HEK293 (cell line): ENCODE results near the gene STPG2.

Source experiments
- CTCF ChIA-PET: fragments of 350-600 bp; formaldehyde crosslinking; extraction: SDS; loops from one replicate; lab custom pipeline; 2021; ENCODE audit warnings: antibody characterized with exemption; lab: Yijun Ruan, JAX
- POLR2A ChIA-PET: fragments of 300-600 bp; formaldehyde crosslinking; extraction: SDS; loops from one replicate; lab custom pipeline; 2020; ENCODE audit warnings: antibody characterized with exemption, inconsistent platforms; lab: Yijun Ruan, JAX
- H3K27ac ChIP-seq: fragments of 200-500 bp; sonication (Bioruptor generic); 2 replicates; pipeline ENCODE4 v1.5.1; 2014; ENCODE audit warnings: low read depth, low read length, control low read depth, inconsistent platforms; ENCODE audit errors: extremely low read depth
- H3K36me3 ChIP-seq, 2 experiments: fragments of 200-500 bp in 1 of 2; sonication (Bioruptor generic) in 1 of 2; 1 replicate in 1 of 2; 2 replicates in 1 of 2; pipeline ENCODE4 v1.5.1; 2014 to 2017; ENCODE audit warnings: inconsistent platforms in 2 of 2, low read length in 2 of 2; ENCODE audit not compliant: control insufficient read depth in 2 of 2, insufficient read depth in 1 of 2
- H3K4me1 ChIP-seq: fragments of 200-500 bp; sonication (Bioruptor generic); 2 replicates; pipeline ENCODE4 v1.5.1; 2014; ENCODE audit warnings: mild to moderate bottlenecking, low read length, inconsistent platforms; ENCODE audit not compliant: control insufficient read depth, insufficient read depth
- H3K4me3 ChIP-seq: 2 replicates; pipeline ENCODE4 v1.5.1; 2011; ENCODE audit warnings: low read depth, mild to moderate bottlenecking, control low read depth, low read length, moderate library complexity
- H3K9me3 ChIP-seq: fragments of 200-500 bp; sonication (Bioruptor generic); 2 replicates; pipeline ENCODE4 v1.5.1; 2014; ENCODE audit warnings: low read depth, low read length, inconsistent platforms; ENCODE audit not compliant: control insufficient read depth, insufficient read depth
- FEZF1 ChIP-seq: fragments of 450-650 bp; formaldehyde crosslinking; IDR thresholded peaks from 2 replicates; pipeline ENCODE4 v1.5.1; 2016; ENCODE audit warnings: missing biosample characterization, missing genetic modification characterization
- HOXC10 ChIP-seq: sonication (generic); formaldehyde crosslinking; IDR thresholded peaks from 2 replicates; pipeline ENCODE4 v1.8.1; 2023; ENCODE audit warnings: mild to moderate bottlenecking, missing genetic modification reagents
- KLF16 ChIP-seq: fragments of 450-650 bp; formaldehyde crosslinking; IDR thresholded peaks from 2 replicates; pipeline ENCODE4 v1.5.1; 2017; ENCODE audit warnings: missing biosample characterization, missing genetic modification characterization
- KLF9 ChIP-seq: fragments of 450-650 bp; formaldehyde crosslinking; IDR thresholded peaks from 2 replicates; pipeline ENCODE4 v1.5.1; 2016; ENCODE audit warnings: missing biosample characterization, missing genetic modification characterization, low read depth
- SP2 ChIP-seq: fragments of 450-650 bp; formaldehyde crosslinking; IDR thresholded peaks from 2 replicates; pipeline ENCODE4 v1.5.1; 2016; ENCODE audit warnings: missing biosample characterization, missing genetic modification characterization
- ZBTB44 ChIP-seq: fragments of 450-650 bp; IDR thresholded peaks from 2 replicates; pipeline ENCODE4 v1.5.1; 2018; ENCODE audit warnings: missing biosample characterization, mild to moderate bottlenecking, missing genetic modification characterization
- ZNF133 ChIP-seq: fragments of 450-650 bp; formaldehyde crosslinking; IDR thresholded peaks from 2 replicates; pipeline ENCODE4 v1.5.1; 2016; ENCODE audit warnings: missing biosample characterization, missing genetic modification characterization
- ZNF146 ChIP-seq: fragments of 450-650 bp; formaldehyde crosslinking; IDR thresholded peaks from 2 replicates; pipeline ENCODE4 v1.5.1; 2016; ENCODE audit warnings: missing biosample characterization, missing genetic modification characterization
- ZNF174 ChIP-seq: fragments of 450-650 bp; formaldehyde crosslinking; IDR thresholded peaks from 2 replicates; pipeline ENCODE4 v1.5.0; 2017; ENCODE audit warnings: missing biosample characterization, mild to moderate bottlenecking, missing genetic modification characterization
- ZNF341 ChIP-seq: fragments of 450-650 bp; formaldehyde crosslinking; IDR thresholded peaks from 2 replicates; pipeline ENCODE4; 2016; ENCODE audit warnings: low read depth, missing biosample characterization, missing genetic modification characterization
- ZNF37A ChIP-seq: fragments of 450-650 bp; IDR thresholded peaks from 2 replicates; pipeline ENCODE4 v1.5.1; 2018; ENCODE audit warnings: missing biosample characterization, missing genetic modification characterization
- ZNF416 ChIP-seq: fragments of 450-650 bp; formaldehyde crosslinking; IDR thresholded peaks from 2 replicates; pipeline ENCODE4 v1.5.1; 2016; ENCODE audit warnings: missing biosample characterization, missing genetic modification characterization
- ZNF473 ChIP-seq: fragments of 450-650 bp; formaldehyde crosslinking; IDR thresholded peaks from 2 replicates; pipeline ENCODE4 v1.5.1; 2017; ENCODE audit warnings: missing biosample characterization, missing genetic modification characterization
- ZNF518A ChIP-seq: fragments of 450-650 bp; formaldehyde crosslinking; conservative IDR thresholded peaks from 2 replicates; pipeline ENCODE4 v1.5.1; 2016; ENCODE audit warnings: low read depth, missing biosample characterization, missing genetic modification characterization
- ZNF548 ChIP-seq: fragments of 450-650 bp; formaldehyde crosslinking; IDR thresholded peaks from 2 replicates; pipeline ENCODE4 v1.5.1; 2016; ENCODE audit warnings: missing biosample characterization, missing genetic modification characterization
- ZNF558 ChIP-seq: fragments of 450-650 bp; formaldehyde crosslinking; IDR thresholded peaks from 2 replicates; pipeline ENCODE4 v1.5.1; 2016; ENCODE audit warnings: missing biosample characterization, missing genetic modification characterization
- ZNF747 ChIP-seq: fragments of 450-650 bp; formaldehyde crosslinking; IDR thresholded peaks from 2 replicates; pipeline ENCODE4 v1.5.1; 2016; ENCODE audit warnings: missing biosample characterization, missing genetic modification characterization
- ZNF837 ChIP-seq: fragments of 450-650 bp; formaldehyde crosslinking; IDR thresholded peaks from 2 replicates; pipeline ENCODE4 v1.5.1; 2016; ENCODE audit warnings: missing biosample characterization, missing genetic modification characterization
- TF ChIP-seq, protein P1 (sequence below): IDR thresholded peaks from 2 replicates; pipeline ENCODE4 v1.6.1; 2011; ENCODE audit warnings: mild to moderate bottlenecking, low read depth, low read length, borderline replicate concordance

STPG2 gene

GRCh38 chr4:97530676-97531075, 612.6 kb downstream of the STPG2 start:
- Histone ChIP-seq H3K4me1 (no peaks in the 10 kb centered on the region), H3K4me3 (no peak overlapping the region)
- POLR2A ChIA-PET: no interaction called here
- no peak for TF ChIP-seq ZNF146 (tag by site-specific recombination)
- no peak for TF ChIP-seq ZNF37A (tag by site-specific recombination)
- TF ChIP-seq, all 188 proteins: peak for 0
- CTCF ChIA-PET: interaction anchor here (0.6 kb wide), 1 partner anchor 475 kb away, joined by 3 read pairs; no protein-coding TSS in a partner anchor
- no peaks in the 10 kb centered on the region for H3K9me3 ChIP-seq
- H3K27ac ChIP-seq: no peak overlapping the region
- no peaks in the 10 kb centered on the region for H3K36me3 ChIP-seq

DNA sequence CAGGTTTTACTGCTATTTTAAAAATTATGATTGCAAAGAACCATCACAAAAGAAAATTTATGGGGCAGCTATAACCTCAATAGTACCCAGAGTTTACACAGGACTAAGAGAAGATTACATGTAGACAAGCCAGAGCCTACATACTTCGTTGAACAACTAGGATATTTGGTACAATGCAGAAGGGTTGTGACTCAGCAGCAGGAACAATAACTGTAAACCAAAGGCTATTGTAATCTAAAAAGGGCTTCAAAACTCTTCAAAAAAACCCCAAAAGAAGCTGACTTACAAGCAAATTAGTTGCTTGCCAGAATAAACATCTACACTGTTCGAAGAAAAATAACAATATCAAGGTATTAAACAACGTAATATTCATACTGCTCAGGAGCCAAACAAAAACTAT, 618.0 kb downstream of the STPG2 start:
- Histone ChIP-seq H3K27ac (no peak overlapping the region), H3K4me3 (no peak overlapping the region), H3K4me1 (no peaks in the 10 kb centered on the region), H3K36me3 (no peaks in the 10 kb centered on the region), H3K9me3 (no peaks in the 10 kb centered on the region)
- TF ChIP-seq ZNF558 (tag by site-specific recombination) (no peak), ZBTB44 (tag by site-specific recombination) (no peak), ZNF133 (tag by site-specific recombination) (no peak), SP2 (tag by site-specific recombination) (no peak), ZNF174 (no peak), ZNF416 (tag by site-specific recombination) (no peak), ZNF146 (tag by site-specific recombination) (no peak), ZNF747 (tag by site-specific recombination) (no peak), KLF16 (no peak), ZNF518A (tag by site-specific recombination) (no peak), HOXC10 (CRISPR knock-in tag) (no peak)
- TF ChIP-seq, protein P1, sequence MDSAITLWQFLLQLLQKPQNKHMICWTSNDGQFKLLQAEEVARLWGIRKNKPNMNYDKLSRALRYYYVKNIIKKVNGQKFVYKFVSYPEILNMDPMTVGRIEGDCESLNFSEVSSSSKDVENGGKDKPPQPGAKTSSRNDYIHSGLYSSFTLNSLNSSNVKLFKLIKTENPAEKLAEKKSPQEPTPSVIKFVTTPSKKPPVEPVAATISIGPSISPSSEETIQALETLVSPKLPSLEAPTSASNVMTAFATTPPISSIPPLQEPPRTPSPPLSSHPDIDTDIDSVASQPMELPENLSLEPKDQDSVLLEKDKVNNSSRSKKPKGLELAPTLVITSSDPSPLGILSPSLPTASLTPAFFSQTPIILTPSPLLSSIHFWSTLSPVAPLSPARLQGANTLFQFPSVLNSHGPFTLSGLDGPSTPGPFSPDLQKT: no peak
- ChIA-PET CTCF (no interaction called here), POLR2A (no interaction called here)

DNA sequence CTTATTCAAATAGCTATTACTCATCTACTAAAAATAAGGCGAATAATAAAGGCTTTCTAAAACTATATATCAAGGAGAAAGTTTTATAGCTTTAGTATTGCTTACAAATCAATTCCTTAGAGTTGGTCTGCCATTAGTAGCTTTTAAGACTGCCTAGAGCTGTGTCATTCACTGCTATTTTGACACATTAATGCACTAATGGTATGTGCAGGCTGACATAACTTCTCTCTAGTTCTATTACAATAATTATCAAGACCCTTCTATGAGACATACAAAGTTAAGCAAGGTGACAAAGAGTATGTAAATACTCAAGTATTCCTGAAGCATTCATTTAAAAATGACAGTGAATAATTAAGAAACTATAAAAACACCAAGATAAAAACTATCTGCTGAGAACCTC, 625.3 kb downstream of the STPG2 start:
- POLR2A ChIA-PET: no interaction called here
- Histone ChIP-seq H3K9me3 (no peaks in the 10 kb centered on the region), H3K4me1 (no peaks in the 10 kb centered on the region), H3K27ac (no peak overlapping the region), H3K4me3 (no peak overlapping the region), H3K36me3 (no peaks in the 10 kb centered on the region)
- TF ChIP-seq ZNF548 (tag by site-specific recombination) (no peak), ZNF837 (tag by site-specific recombination) (no peak), ZNF341 (no peak), FEZF1 (no peak), ZNF473 (no peak), KLF9 (tag by site-specific recombination) (no peak)
- CTCF ChIA-PET: no interaction called here
